Endodermal cell (in vitro differentiated cells): Measurements from ENCODE around the gene MAB21L4. TPM values are rescaled to one million over a fixed set of nuclear protein-coding genes. Genes with fewer than 3 reads are reported as not detected.

Source experiments
- DNase-seq: peaks from one replicate; pipeline ENCODE4 v3.0.0-alpha.2; 2017
- H3K27ac ChIP-seq: 2 replicates; pipeline ENCODE4 v1.5.1; 2013; ENCODE audit warnings: mild to moderate bottlenecking, low read depth, low read length, moderate library complexity
- H3K27me3 ChIP-seq: 2 replicates; pipeline ENCODE4 v1.6.1; 2013; ENCODE audit warnings: mild to moderate bottlenecking, low read length, moderate library complexity; ENCODE audit not compliant: insufficient read depth, control insufficient read depth, poor library complexity, severe bottlenecking
- H3K36me3 ChIP-seq: 2 replicates; pipeline ENCODE4 v1.7.0; 2013; ENCODE audit warnings: mild to moderate bottlenecking, low read length, moderate library complexity; ENCODE audit not compliant: control insufficient read depth, insufficient read depth
- H3K4me1 ChIP-seq: one replicate; pipeline ENCODE4 v1.7.0; 2013; ENCODE audit warnings: low read length; ENCODE audit not compliant: control insufficient read depth, insufficient read depth
- H3K4me3 ChIP-seq: 2 replicates; pipeline ENCODE4 v1.5.1; 2013; ENCODE audit warnings: mild to moderate bottlenecking, low read length, moderate library complexity
- H3K9ac ChIP-seq: 2 replicates; pipeline ENCODE4 v1.6.1; 2013; ENCODE audit warnings: mild to moderate bottlenecking, low read length, moderate library complexity; ENCODE audit not compliant: poor library complexity, severe bottlenecking; ENCODE audit errors: extremely low read depth
- H3K9me3 ChIP-seq: 2 replicates; pipeline ENCODE4 v1.6.1; 2013; ENCODE audit warnings: mild to moderate bottlenecking, low read length, moderate library complexity; ENCODE audit not compliant: control insufficient read depth
- H3K27ac Mint-ChIP-seq: 2 replicates; pipeline ENCODE4 v1.8.0; 2020; ENCODE audit warnings: mixed read lengths
- H3K27me3 Mint-ChIP-seq: 2 replicates; pipeline ENCODE4 v1.8.0; 2021; ENCODE audit warnings: mild to moderate bottlenecking, mixed read lengths; ENCODE audit not compliant: insufficient read depth
- H3K36me3 Mint-ChIP-seq: 2 replicates; pipeline ENCODE4 v1.8.0; 2020; ENCODE audit warnings: low read depth, mixed read lengths
- H3K4me1 Mint-ChIP-seq: 2 replicates; pipeline ENCODE4 v1.8.0; 2020; ENCODE audit warnings: mixed read lengths
- H3K4me3 Mint-ChIP-seq: 2 replicates; pipeline ENCODE4 v1.8.0; 2020; ENCODE audit warnings: mild to moderate bottlenecking, moderate library complexity, mixed read lengths
- H3K9me3 Mint-ChIP-seq: 2 replicates; pipeline ENCODE4 v1.8.0; 2020; ENCODE audit warnings: mild to moderate bottlenecking, mixed read lengths
- WGBS, 2 experiments: methylation state at CpG; one replicate each; pipeline versions ENCODE4 v1.1.5 to v1.1.7; 2013; ENCODE audit warnings: missing lambda C conversion rate in 2 of 2, mixed read lengths in 1 of 2; ENCODE audit not compliant: insufficient coverage in 1 of 2, insufficient read length in 1 of 2; 5-methylcytosine and 5-hydroxymethylcytosine counted together
- total RNA-seq, 2 donors: library from RNA; stranded (reverse); fragmentation: NEBNext Ultra II Directional in 1 of 2; extraction: Animal tissue kit (Norgen Biotek cat#: 25700) in 1 of 2; gene quantifications; 2 replicates in 1 of 2; 3 replicates in 1 of 2; pipeline ENCODE4 v1.2.1, GENCODE V29; 2021
- TF ChIP-seq, protein P1 (sequence below): fragments of 200-600 bp; sonication (generic); conservative IDR thresholded peaks from 2 replicates; pipeline ENCODE4 v1.5.0; 2021; ENCODE audit warnings: antibody characterized with exemption, mild to moderate bottlenecking

Gene MAB21L4
- total RNA-seq, 2 donors from 2014 or later, result 0.31 TPM; not detected in 1

- Histone ChIP-seq H3K27me3 (no peaks in the 10 kb centered on the region), H3K36me3 (no peaks in the 10 kb centered on the region), H3K9ac (no peak overlapping the region), H3K4me3 (no peak overlapping the region), H3K4me1 (peaks cover 3% of the 10 kb centered on the region), H3K9me3 (no peaks in the 10 kb centered on the region), H3K27ac (no peak overlapping the region)
- no peaks in the 10 kb centered on the region for H3K9me3 Mint-ChIP-seq
- no peaks in the 10 kb centered on the region for H3K27me3 Mint-ChIP-seq
- H3K27ac Mint-ChIP-seq, result no peak overlapping the region
- H3K36me3 Mint-ChIP-seq, result no peaks in the 10 kb centered on the region
- no peak overlapping the region for H3K4me3 Mint-ChIP-seq
- WGBS, 2 experiments, result 71 to 82% methylated on average over 4 to 7 of the region's 7 CpGs
- TF ChIP-seq, protein P1, sequence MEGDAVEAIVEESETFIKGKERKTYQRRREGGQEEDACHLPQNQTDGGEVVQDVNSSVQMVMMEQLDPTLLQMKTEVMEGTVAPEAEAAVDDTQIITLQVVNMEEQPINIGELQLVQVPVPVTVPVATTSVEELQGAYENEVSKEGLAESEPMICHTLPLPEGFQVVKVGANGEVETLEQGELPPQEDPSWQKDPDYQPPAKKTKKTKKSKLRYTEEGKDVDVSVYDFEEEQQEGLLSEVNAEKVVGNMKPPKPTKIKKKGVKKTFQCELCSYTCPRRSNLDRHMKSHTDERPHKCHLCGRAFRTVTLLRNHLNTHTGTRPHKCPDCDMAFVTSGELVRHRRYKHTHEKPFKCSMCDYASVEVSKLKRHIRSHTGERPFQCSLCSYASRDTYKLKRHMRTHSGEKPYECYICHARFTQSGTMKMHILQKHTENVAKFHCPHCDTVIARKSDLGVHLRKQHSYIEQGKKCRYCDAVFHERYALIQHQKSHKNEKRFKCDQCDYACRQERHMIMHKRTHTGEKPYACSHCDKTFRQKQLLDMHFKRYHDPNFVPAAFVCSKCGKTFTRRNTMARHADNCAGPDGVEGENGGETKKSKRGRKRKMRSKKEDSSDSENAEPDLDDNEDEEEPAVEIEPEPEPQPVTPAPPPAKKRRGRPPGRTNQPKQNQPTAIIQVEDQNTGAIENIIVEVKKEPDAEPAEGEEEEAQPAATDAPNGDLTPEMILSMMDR, result no peak
- H3K4me1 Mint-ChIP-seq, result no peaks in the 10 kb centered on the region
- DNase-seq, result no peak
These were observed 19.9 kb downstream of the MAB21L4 start for GRCh38 chr2:240876035-240876474.

- H3K27ac Mint-ChIP-seq, result no peak overlapping the region
- H3K27me3 ChIP-seq, result no peaks in the 10 kb centered on the region
- DNase-seq, result no peak
- H3K4me1 Mint-ChIP-seq, result no peaks in the 10 kb centered on the region
- 93 to 94% methylated on average over 15 to 22 of the region's 22 CpGs for WGBS, 2 experiments
- no peak overlapping the region for H3K4me3 ChIP-seq
- TF ChIP-seq, protein P1, result no peak
- no peaks in the 10 kb centered on the region for H3K36me3 Mint-ChIP-seq
- peaks cover 3% of the 10 kb centered on the region for H3K4me1 ChIP-seq
- H3K4me3 Mint-ChIP-seq, result no peak overlapping the region
- no peaks in the 10 kb centered on the region for H3K9me3 ChIP-seq
- no peak overlapping the region for H3K27ac ChIP-seq
- H3K36me3 ChIP-seq, result no peaks in the 10 kb centered on the region
- H3K9ac ChIP-seq, result no peak overlapping the region
- H3K9me3 Mint-ChIP-seq, result no peaks in the 10 kb centered on the region
- no peaks in the 10 kb centered on the region for H3K27me3 Mint-ChIP-seq
These were observed 20.5 kb downstream of the MAB21L4 start for GRCh38 chr2:240875228-240876034.

GRCh38 chr2:240874715-240875227 lies 21.2 kb downstream of the MAB21L4 start:
- no peaks in the 10 kb centered on the region for H3K4me1 Mint-ChIP-seq
- H3K9me3 ChIP-seq, result no peaks in the 10 kb centered on the region
- DNase-seq, result no peak
- H3K27ac ChIP-seq, result no peak overlapping the region
- H3K36me3 ChIP-seq, result no peaks in the 10 kb centered on the region
- H3K9ac ChIP-seq, result no peak overlapping the region
- no peak overlapping the region for H3K4me3 ChIP-seq
- TF ChIP-seq, protein P1, result no peak
- H3K27ac Mint-ChIP-seq, result no peak overlapping the region
- H3K27me3 ChIP-seq, result no peaks in the 10 kb centered on the region
- H3K4me3 Mint-ChIP-seq, result no peak overlapping the region
- H3K36me3 Mint-ChIP-seq, result no peaks in the 10 kb centered on the region
- H3K9me3 Mint-ChIP-seq, result no peaks in the 10 kb centered on the region
- no peaks in the 10 kb centered on the region for H3K27me3 Mint-ChIP-seq
- WGBS, 2 experiments, result 92 to 100% methylated on average over 8 to 12 of the region's 12 CpGs
- H3K4me1 ChIP-seq, result peaks cover 3% of the 10 kb centered on the region
